Adrenal gland (tissue), 12 donors: ENCODE results near the gene AGL. TPM values are rescaled to one million over a fixed set of nuclear protein-coding genes. Genes with fewer than 3 reads are reported as not detected.

Experiments
- DNase-seq, 7 donors: peaks; one replicate each; pipeline ENCODE4 v3.0.0-alpha.2; 2019 to 2020
- H3K27ac ChIP-seq, 5 donors: fragments of 200-600 bp; sonication (generic) in 4 of 5; 1 replicate in 3 of 5; 2 replicates in 2 of 5; pipeline versions ENCODE4 v1.5.1 to v1.8.0; 2016 to 2020; ENCODE audit warnings: mild to moderate bottlenecking in 1 of 5
- H3K27me3 ChIP-seq: fragments of 200-600 bp; 2 replicates; pipeline ENCODE4 v1.8.0; 2021
- H3K36me3 ChIP-seq, 2 donors: fragments of 200-600 bp; replicated peaks in 1 of 2; 1 replicate in 1 of 2; 2 replicates in 1 of 2; pipeline versions ENCODE4 v1.5.1 to v1.8.0; 2018 to 2022
- H3K4me1 ChIP-seq, 2 donors: fragments of 200-600 bp; replicated peaks in 1 of 2; 1 replicate in 1 of 2; 2 replicates in 1 of 2; pipeline versions ENCODE4 v1.5.1 to v1.8.0; 2018 to 2021
- H3K4me3 ChIP-seq, 4 donors: fragments of 200-600 bp; sonication (generic) in 3 of 4; one replicate each; pipeline ENCODE4 v1.5.1; 2016 to 2018
- H3K9me3 ChIP-seq, 3 donors: fragments of 200-600 bp; sonication (generic) in 1 of 3; replicated peaks in 1 of 3; 1 replicate in 2 of 3; 2 replicates in 1 of 3; pipeline versions ENCODE4 v1.5.1 to v1.8.0; 2016 to 2021
- POLR2A ChIP-seq, 2 donors: fragments of 450-650 bp; IDR thresholded peaks; one replicate each; pipeline ENCODE4 v1.6.1; 2017; ENCODE audit warnings: antibody characterized with exemption in 2 of 2, mild to moderate bottlenecking in 2 of 2, moderate library complexity in 1 of 2
- WGBS, 4 donors: extraction: QIAGEN DNeasy Blood & Tissue Kit in 2 of 4; methylation state at CpG; one replicate each; pipeline versions ENCODE4 v1.1.5 to v1.1.7; 2013 to 2017; 5-methylcytosine and 5-hydroxymethylcytosine counted together
- intact Hi-C, 2 donors: fragments of 100-400 bp; cut with DNase I; formaldehyde crosslinking; loops; one replicate each; pipeline versions ENCODE4 v1.14.1 to v1.15.0; 2022 to 2023
- polyA plus RNA-seq, 3 donors: library from polyadenylated mRNA; stranded (reverse); fragments of 200-250 nt in 2 of 3; fragments of 350-450 nt in 1 of 3; fragmentation: Illumina TruSeq in 1 of 3; extraction: RNeasy Lipid Tissue Mini Kit (QIAGEN cat#74804) in 1 of 3; gene quantifications; one replicate each; pipeline ENCODE4 v1.2.3, GENCODE V29; 2013 to 2014
- total RNA-seq, 9 donors: library from RNA; depleted of rRNA in 4 of 9; stranded (reverse); fragments of >200 nt in 4 of 9; fragments of 120-200 nt in 1 of 9; fragmentation: NEBNext Ultra II Directional in 1 of 9; extraction: Animal tissue kit (Norgen Biotek cat#: 25700) in 1 of 9; gene quantifications; one replicate each; pipeline versions ENCODE4 v1.1.0 to v1.2.4, GENCODE V29; 2013 to 2023
- TF ChIP-seq, protein P1 (sequence below), 6 experiments: fragments of 450-650 bp in 4 of 6; fragments of 200-600 bp in 2 of 6; sonication (generic) in 1 of 6; IDR thresholded peaks; 1 replicate in 5 of 6; 2 replicates in 1 of 6; pipeline versions ENCODE4 v1.5.1 to v1.8.0; 2016 to 2021; ENCODE audit warnings: antibody characterized with exemption in 6 of 6, mild to moderate bottlenecking in 2 of 6, moderate library complexity in 1 of 6
- donor health status: healthy with polysubstance abuse.
- donor health status: Bipolar disorder and iron deficiency.
- donor health status: DM: yes; HTN: yes; CAD: no.
- donor health status: DM: no; HTN: no; CAD: no.
- donor health status: DM: no; HTN: no; CAD: no.
- donor health status: DM: yes; HTN: yes; CAD: no.

The AGL gene
- total and polyA plus RNA-seq, 12 donors: 4.5 to 27.5 (median 14.8) TPM

DNA sequence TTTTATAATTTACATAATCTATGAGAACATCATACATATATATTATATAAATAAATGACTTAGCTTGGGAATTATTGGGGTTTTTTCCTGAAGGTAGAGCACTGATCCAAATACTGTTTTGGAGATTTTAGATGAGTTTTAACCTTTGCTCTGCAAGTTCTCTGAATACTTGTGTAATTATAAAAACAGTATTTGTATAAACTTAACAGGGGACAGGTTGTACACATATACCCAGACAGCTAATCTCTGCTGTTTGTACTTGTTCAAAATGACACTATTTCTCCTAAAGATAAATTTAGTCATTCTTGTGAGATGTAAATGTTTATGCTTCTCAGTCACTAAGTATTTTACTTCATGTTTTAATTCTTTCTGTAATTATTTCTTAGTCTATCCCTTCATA, 8.7 kb downstream of the AGL start:
- TF ChIP-seq, protein P1, sequence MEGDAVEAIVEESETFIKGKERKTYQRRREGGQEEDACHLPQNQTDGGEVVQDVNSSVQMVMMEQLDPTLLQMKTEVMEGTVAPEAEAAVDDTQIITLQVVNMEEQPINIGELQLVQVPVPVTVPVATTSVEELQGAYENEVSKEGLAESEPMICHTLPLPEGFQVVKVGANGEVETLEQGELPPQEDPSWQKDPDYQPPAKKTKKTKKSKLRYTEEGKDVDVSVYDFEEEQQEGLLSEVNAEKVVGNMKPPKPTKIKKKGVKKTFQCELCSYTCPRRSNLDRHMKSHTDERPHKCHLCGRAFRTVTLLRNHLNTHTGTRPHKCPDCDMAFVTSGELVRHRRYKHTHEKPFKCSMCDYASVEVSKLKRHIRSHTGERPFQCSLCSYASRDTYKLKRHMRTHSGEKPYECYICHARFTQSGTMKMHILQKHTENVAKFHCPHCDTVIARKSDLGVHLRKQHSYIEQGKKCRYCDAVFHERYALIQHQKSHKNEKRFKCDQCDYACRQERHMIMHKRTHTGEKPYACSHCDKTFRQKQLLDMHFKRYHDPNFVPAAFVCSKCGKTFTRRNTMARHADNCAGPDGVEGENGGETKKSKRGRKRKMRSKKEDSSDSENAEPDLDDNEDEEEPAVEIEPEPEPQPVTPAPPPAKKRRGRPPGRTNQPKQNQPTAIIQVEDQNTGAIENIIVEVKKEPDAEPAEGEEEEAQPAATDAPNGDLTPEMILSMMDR (IDR thresholded peaks at IDR 0.05): no peak
- TF ChIP-seq POLR2A (IDR thresholded peaks at IDR 0.05): no peak

DNA sequence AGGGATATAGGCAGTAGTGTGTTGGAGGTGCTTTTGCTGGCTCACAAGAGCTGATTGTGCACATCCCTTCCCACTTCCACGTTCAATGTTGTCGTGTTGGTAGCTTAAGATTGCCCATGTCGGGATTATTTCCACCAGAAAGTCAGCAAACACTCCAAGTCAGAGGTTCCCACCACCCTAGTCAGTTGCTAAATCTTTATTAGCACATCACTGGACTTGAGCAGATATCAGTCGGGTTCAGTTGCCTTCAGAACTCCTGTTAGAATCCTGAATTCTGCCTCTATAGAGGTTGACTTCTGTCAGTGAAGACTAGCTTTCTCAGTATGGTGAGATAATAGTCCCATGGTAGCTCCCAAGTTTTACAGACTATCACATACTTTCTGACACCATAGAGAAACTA, 10.5 kb downstream of the AGL start:
- no peaks in the 10 kb centered on the region for H3K27me3 ChIP-seq
- no peak overlapping the region for H3K4me3 ChIP-seq
- H3K9me3 ChIP-seq: no peaks in the 10 kb centered on the region
- 86 to 95% (median 93%) methylated on average over 4 of the region's 4 CpGs for WGBS, 4 donors
- DNase-seq: no peak
- peaks cover 0 to 4% of the 10 kb centered on the region in 2 donors for H3K36me3 ChIP-seq
- intact Hi-C loops: no loop called here
- H3K4me1 ChIP-seq: no peaks in the 10 kb centered on the region
- H3K27ac ChIP-seq: no peak overlapping the region
- TF ChIP-seq POLR2A (IDR thresholded peaks at IDR 0.05): no peak
- TF ChIP-seq, protein P1 (IDR thresholded peaks at IDR 0.05): no peak

More for the DNA sequence above, 8.7 kb downstream of the AGL start:
- DNase-seq: no peak
- Histone ChIP-seq H3K9me3 (no peaks in the 10 kb centered on the region), H3K36me3 (no peaks in the 10 kb centered on the region), H3K4me1 (no peaks in the 10 kb centered on the region), H3K27me3 (no peaks in the 10 kb centered on the region), H3K4me3 (no peak overlapping the region), H3K27ac (no peak overlapping the region)
- intact Hi-C loops: no loop called here

DNA sequence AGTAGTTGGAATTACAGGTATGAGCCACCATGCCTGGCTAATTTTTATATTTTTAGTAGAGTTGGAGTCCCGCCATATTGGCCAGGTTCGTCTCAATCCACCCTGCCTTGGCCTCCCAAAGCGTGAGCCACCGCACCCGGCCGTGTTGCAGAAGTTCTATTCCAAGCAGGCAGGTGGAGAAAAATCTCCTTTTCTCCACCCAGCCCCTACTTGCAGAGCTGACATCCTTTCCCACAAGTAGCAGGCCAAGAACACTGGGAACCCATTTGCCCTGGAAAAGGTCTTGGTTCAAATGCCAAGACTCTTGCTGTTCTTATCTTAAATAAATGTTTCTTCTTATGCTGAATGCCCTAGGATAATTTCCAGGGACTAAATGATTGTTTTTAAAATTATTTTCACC, 17.5 kb downstream of the AGL start:
- no peak overlapping the region for H3K27ac ChIP-seq
- no peak for DNase-seq
- H3K4me1 ChIP-seq: no peaks in the 10 kb centered on the region
- H3K27me3 ChIP-seq: no peaks in the 10 kb centered on the region
- intact Hi-C loops: no loop called here
- no peak overlapping the region for H3K4me3 ChIP-seq
- 94 to 100% (median 97%) methylated on average over 6 of the region's 6 CpGs for WGBS, 4 donors
- H3K9me3 ChIP-seq: no peaks in the 10 kb centered on the region
- peaks cover 0 to 4% of the 10 kb centered on the region in 2 donors for H3K36me3 ChIP-seq
- TF ChIP-seq POLR2A (IDR thresholded peaks at IDR 0.05): no peak
- TF ChIP-seq, protein P1 (IDR thresholded peaks at IDR 0.05): no peak

DNA sequence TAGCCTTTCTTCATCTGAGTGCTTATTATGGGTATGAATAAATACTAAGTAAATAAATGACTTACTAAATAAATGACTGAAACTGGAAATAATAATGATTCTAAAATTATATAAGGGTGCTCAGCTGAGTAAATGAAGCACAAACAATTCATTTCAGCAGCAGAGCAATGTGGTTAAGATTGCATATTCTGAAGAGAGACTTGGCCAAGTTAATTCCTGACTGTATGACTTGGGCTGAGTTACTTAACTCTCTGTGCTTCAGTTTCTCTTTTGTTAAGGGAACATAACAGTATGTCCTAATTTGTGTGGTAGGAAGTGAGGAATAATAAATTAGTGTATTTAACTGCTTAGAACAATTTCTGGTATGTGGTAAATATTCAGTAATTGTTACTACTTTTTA, 19.1 kb downstream of the AGL start:
- intact Hi-C loops: no loop called here
- Histone ChIP-seq H3K27ac (no peak overlapping the region), H3K36me3 (peaks cover 0 to 2% of the 10 kb centered on the region in 2 donors), H3K27me3 (no peaks in the 10 kb centered on the region), H3K4me1 (no peaks in the 10 kb centered on the region), H3K4me3 (no peak overlapping the region), H3K9me3 (no peaks in the 10 kb centered on the region)
- TF ChIP-seq POLR2A (IDR thresholded peaks at IDR 0.05): no peak
- TF ChIP-seq, protein P1 (IDR thresholded peaks at IDR 0.05): no peak
- DNase-seq: no peak
